GM19099 (cell line): ENCODE results near the gene GUCY1A1.

Experiments used
- POLR2A ChIP-seq: IDR thresholded peaks from 3 replicates; pipeline ENCODE4 v1.6.1; 2011; ENCODE audit warnings: low read depth; ENCODE audit not compliant: insufficient read length; ENCODE audit errors: extremely low read depth

The GUCY1A1 gene

DNA sequence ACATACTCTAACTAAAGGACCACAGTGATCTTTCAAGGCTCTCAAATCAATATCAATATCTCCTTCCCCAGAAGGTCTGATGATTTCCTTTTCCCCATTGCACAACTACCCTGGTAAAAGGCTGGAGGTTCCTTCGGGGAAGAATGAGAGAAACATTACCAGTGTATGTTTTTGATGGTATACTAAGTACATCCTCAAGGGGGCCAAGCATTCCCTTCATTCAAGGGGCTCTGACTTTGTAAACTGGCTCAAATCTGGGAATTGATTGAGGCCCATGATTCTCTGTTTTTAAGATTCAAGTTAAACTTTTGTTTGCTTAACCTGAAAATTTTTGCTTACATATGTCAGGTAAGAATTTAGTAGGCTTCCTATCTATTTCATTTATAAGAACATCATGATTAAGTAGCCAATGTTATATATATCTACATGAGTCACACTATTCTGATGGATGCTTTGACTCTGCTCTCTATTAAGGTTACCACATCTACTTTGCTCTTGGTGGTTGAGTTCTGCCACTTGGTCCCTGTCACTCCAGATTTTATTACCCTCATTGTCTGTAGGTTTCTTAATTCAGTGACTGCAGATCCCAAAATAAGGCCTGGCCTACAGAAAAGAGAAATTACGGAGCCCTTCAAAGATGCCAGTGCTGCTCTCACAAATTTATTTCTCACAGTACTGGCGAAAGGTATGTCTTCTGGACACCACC is 75.8 kb downstream of the GUCY1A1 start:
- TF ChIP-seq POLR2A = no peak

DNA sequence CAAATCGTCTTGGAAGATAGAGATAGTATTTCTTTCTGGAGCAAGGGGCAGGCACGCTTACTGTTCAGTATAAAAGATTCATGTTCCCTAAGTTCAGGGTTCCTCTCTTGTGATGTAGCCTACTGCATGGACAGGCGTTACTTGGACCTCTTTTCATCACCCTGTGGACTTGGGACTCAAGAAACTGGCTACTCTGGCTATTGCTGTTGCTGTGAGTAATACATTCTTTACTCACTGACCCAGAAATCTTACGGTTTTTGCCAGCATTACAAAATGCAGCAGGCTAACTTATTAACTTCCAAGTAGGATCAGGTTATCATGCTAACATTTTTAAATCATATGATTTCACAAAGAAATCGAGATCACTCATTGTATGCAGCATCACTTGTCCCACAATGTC is 79.3 kb downstream of the GUCY1A1 start:
- TF ChIP-seq POLR2A = no peak

DNA sequence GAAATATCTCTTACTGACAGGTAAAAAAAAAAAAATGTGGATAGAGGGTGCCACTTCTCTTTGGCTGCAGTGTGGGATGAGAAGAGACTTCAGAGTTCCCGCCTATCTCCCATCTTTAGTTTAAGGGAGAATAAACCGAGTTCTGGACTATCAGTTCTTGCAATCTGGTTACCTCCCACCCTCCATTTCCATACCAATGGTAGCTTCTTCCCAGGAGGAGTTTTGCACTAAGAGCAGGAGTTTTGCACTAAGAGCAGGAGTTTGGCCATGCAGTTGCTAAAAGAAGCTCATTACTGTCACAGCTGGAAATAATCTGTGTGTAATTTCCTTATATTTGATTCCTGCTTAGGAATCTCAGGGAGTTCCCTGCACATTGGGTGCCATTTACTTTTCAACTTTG is 81.4 kb downstream of the GUCY1A1 start:
- no peak for TF ChIP-seq POLR2A

- TF ChIP-seq POLR2A = no peak
Observed at GRCh38 chr4:155749041-155749440, 82.4 kb downstream of the GUCY1A1 start.

- no peak for TF ChIP-seq POLR2A
Observed at GRCh38 chr4:155751569-155751968, 84.9 kb downstream of the GUCY1A1 start.

DNA sequence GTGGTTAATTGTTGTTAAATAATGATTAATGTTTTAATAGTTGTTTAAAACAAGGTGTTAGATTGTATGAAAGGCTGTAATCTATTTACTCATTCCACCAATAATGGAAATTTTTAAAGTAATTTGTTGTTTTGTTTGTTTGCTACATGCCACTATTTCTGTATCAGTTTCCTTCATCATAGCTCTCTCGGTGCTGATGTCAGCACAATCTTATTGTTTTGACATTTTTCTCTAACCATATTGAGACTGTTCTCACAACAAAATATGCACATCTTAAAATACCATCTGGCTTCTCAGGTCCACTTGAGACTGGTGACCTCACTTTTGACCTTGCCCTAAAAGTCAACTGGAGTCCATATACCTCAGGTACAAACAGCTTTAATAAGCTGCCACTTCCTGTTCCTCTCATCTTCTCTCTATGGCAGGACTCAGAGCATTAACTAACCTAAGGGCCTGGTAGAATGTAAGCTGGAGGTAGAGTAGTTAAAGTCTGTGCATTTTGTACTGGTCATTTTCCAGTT is 91.2 kb downstream of the GUCY1A1 start:
- no peak for TF ChIP-seq POLR2A

- peak; percentile 60 for TF ChIP-seq POLR2A
Observed at GRCh38 chr4:155758481-155759371, 92.1 kb downstream of the GUCY1A1 start, which contains the start of gene GUCY1B1. Gene GUCY1B1 (plus strand): TSS chr4:155759021. CDS start chr4:155759141, 120 bp downstream.

- peak; percentile 38 for TF ChIP-seq POLR2A
Observed at GRCh38 chr4:155759372-155760252, 93.0 kb downstream of the GUCY1A1 start.

GRCh38 chr4:155761047-155761446 is 94.4 kb downstream of the GUCY1A1 start:
- no peak for TF ChIP-seq POLR2A

DNA sequence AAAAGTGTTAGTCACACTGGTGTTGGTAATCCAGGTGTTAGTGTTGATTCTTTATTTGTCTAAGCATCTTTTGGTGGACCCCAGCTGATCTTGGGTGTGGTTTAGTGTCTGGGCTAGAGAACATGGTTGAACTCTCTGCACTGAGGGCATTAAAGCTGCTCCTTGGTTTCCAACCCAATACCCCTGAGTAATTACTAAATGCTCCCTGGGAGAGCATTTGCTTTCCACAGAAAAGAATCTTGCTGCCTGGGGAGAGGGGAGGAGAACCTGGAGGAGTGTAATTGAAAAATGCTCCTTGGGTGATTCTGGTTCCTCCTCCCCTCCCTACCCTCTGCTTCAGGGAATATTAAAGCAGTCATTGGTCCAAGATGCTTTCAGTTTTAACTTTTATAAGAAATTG is 95.3 kb downstream of the GUCY1A1 start:
- no peak for TF ChIP-seq POLR2A

GRCh38 chr4:155762334-155762733 is 95.7 kb downstream of the GUCY1A1 start:
- TF ChIP-seq POLR2A = no peak

- TF ChIP-seq POLR2A = no peak
Observed at GRCh38 chr4:155763551-155763950, 96.9 kb downstream of the GUCY1A1 start.

DNA sequence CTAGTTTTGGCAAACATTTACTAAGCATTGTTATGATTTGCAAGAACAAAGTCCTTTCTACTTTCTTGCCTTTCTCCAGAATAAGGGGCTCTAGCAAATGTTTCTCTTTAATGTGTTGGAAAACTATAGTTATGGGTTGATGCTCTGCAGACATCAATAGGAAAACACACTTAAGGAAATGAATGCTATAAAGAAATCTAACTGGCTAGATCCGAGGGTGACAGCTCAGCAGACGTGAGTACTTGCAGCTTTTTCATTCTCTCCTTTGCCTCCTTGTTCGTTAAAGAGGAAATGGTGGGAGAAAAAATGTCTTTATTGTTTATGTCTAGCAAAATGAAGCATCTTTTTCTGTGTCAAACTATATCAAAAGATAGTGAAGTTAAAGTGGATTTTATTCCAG is 98.5 kb downstream of the GUCY1A1 start:
- TF ChIP-seq POLR2A = no peak

GRCh38 chr4:155766622-155767021 is 100.0 kb downstream of the GUCY1A1 start:
- no peak for TF ChIP-seq POLR2A

DNA sequence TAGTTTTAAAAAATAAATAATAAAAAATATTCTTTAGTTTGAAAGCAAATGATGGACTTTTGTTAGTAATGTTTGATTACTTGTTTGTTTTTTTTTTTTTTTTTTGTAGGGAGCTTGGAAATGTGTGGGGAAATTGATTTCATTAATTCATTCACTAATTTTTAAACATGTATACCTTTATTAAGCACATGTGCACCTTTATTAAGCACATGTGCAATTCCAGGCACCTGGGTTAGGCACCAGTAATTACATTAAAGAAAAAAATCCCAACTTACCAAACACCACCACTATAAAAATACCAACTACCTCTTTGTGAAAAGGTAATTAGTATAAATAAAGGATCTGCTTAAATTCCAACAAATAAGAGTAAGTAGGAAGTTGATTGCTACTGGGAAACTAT is 101.7 kb downstream of the GUCY1A1 start:
- no peak for TF ChIP-seq POLR2A
